ENCODE results near the gene H6PD. TPM values are rescaled to one million over a fixed set of nuclear protein-coding genes. Genes with fewer than 3 reads are reported as not detected.

H6PD gene
- total and polyA plus RNA-seq, 9 of the 15 experiments (the other 6 are each of a cell fraction or from before 2014, with no cell fraction given): 0.04 to 2.5 (median 0.95) TPM

DNA sequence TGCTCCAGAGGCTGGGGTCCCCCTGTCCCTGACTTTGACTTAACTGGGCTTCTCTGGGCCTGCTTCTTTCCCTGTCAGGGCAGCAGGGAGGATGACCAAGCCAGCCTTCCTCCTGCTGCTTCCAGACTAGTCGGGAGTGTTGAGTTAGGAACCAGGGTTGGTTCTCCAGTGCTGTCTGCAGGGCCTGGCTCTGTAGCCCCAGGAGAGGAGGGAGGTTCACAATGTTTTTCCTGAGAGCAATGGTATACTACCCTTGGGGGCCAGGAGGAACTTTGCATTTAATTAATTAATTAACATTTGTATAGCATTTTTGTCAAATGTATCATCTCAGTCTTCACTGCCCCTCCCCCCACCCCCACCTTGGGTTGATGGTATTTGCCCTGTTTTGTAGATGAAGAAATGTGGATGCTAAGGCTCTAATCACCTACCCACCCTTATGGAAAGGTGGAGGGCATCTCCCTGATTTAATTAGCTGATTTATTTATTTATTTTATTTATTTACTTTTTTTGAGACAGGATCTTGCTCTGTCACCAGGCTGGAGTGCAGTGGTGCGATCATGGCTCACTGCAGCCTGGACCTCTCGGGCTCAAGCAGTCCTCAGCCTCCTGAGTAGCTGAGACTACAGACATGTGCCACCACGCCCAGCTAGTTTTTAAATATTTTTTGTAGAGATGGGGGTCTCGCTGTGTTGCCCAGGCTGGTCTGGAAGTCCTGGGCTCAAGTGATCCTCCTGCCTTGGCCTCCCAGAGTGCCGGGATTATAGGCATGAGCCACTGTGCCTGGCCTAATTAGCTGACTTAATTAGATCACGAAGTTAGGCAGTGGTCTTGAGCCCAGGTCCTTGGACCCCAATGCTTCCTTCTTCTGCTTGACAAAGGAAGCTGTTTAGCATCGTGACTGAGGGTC is 6.6 kb downstream of the H6PD start (continued):
- TF ChIP-seq, protein P1, sequence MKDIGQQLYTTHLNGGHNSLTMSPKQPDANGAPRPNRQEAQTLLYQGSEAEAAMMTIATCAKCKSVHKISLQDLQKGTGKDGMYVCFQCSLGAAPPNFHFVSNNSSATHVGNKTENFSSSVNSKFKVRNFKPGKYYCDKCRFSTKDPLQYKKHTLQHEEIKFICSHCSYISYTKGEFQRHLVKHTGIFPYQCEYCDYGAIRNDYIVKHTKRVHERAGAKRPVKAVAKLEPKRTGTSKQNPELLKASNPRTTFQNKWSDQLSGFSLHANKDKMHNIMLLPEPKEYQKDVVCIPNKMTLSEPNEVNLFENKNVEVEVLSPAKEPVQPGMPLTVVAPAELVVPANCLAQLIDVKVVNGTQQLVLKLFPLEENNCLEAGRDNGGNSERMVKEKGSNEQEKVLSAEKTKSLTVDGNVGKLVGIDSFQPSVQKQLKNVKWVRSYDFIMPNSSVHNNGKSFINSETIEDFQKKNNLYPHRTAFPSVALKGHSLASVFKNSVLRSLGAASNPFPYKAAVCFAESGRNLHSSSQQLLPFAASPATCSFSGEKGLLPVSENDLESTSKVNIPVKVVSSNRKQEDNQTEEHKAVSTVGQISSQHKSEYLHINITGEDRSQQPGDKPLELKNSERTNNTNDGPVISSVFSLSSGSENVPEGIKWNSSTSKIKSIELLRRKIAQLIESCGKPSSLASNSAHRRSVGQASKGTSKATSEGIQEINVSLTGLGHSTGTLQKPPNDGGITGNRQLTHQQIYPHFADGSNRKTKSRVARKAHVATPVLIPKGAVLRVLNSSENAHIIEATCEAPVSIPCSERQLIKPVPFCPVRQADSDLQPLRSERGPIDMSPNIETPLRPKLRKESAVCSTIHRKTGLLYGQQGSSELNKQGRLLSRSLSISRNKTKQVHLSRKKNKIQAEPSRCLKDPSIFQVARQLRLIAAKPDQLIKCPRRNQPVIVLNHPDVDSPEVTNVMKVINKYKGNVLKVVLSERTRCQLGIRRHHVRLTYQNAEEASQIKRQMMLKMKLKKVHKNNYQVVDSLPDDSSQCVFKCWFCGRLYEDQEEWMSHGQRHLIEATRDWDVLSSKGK (CRISPR knock-in tag; IDR thresholded peaks at IDR 0.05): no peak
- TF ChIP-seq, protein P2, sequence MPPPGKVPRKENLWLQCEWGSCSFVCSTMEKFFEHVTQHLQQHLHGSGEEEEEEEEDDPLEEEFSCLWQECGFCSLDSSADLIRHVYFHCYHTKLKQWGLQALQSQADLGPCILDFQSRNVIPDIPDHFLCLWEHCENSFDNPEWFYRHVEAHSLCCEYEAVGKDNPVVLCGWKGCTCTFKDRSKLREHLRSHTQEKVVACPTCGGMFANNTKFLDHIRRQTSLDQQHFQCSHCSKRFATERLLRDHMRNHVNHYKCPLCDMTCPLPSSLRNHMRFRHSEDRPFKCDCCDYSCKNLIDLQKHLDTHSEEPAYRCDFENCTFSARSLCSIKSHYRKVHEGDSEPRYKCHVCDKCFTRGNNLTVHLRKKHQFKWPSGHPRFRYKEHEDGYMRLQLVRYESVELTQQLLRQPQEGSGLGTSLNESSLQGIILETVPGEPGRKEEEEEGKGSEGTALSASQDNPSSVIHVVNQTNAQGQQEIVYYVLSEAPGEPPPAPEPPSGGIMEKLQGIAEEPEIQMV (tag; conservative IDR thresholded peaks at IDR 0.05; ENCODE audit: low read depth): no peak

DNA sequence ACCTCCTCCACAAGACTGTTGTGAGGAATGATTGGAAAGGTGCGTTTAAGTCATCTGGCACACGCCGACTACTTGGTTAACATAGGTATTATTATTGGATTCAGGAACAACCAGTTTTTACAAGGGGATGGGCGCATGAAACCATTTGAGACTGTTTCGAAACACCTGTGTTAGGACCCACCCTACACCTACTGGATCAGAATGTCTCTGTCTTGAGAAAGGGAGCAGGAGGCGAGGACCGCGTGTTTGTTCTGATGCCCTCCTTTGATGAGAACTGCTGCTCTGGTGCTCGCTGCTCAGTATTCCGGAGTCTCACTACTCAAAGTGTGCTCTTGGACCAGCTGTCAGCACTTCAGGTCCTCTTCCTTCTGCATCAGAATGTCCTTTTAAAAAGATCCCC is 7.3 kb downstream of the H6PD start:
- H3K4me1 ChIP-seq (replicated peaks in 1 of 2; ENCODE audit: control insufficient read depth in 2 of 2, insufficient read depth in 2 of 2, low read length in 2 of 2): peaks cover 0 to 1% of the 10 kb centered on the region in 2 experiments; a peak in 2 of 5 replicates
- no peak overlapping the region for H3K4me3 ChIP-seq
- FAIRE-seq: no peak
- no peaks in the 10 kb centered on the region for H3K9me1 ChIP-seq (ENCODE audit: control insufficient read depth, insufficient read depth, low read length)
- ChIA-PET CTCF (ENCODE audit: low intra/inter-chr PET ratio) (no interaction called here), POLR2A (no interaction called here)
- H2AFZ ChIP-seq (ENCODE audit: low read depth, low read length): no peak overlapping the region
- 39% methylated on average over 10 of the region's 10 CpGs for WGBS (ENCODE audit: insufficient coverage, low coverage, missing lambda C conversion rate)
- H3K27me3 ChIP-seq (ENCODE audit: control insufficient read depth in 2 of 2, insufficient read depth in 2 of 2, low read length in 2 of 2): peaks cover 2 to 43% of the 10 kb centered on the region in 2 experiments; a peak in 4 of 5 replicates
- no peak for ATAC-seq
- in situ Hi-C loops (cut with MboI): no loop called here
- no peak for DNase-seq (ENCODE audit: extremely low read depth in 1 of 4, low spot score in 3 of 4)
- no peak overlapping the region for H3K27ac ChIP-seq (ENCODE audit: extremely low read depth, low read depth, low read length)
- no peak overlapping the region for H3K4me2 ChIP-seq (ENCODE audit: insufficient read depth, low read length)
- no peak overlapping the region for H3K9ac ChIP-seq (ENCODE audit: insufficient read depth in 1 of 2, low read depth in 2 of 2, low read length in 2 of 2)
- BruUV-seq (replicated peaks): no TSS peak
- no peaks in the 10 kb centered on the region for H3K79me2 ChIP-seq (ENCODE audit: control insufficient read depth, insufficient read depth, low read length)
- intact Hi-C loops (cut with micrococcal nuclease): no loop called here
- no peaks in the 10 kb centered on the region for H3K36me3 ChIP-seq (ENCODE audit: control insufficient read depth, insufficient read depth, low read length)
- H4K20me1 ChIP-seq (replicated peaks; ENCODE audit: control insufficient read depth, insufficient read depth, low read length): 0 out of 2 replicates have a peak, but pooled peaks cover 10% of the 10 kb centered on the region
- no peaks in the 10 kb centered on the region for H3K9me3 ChIP-seq (replicated peaks; ENCODE audit: control insufficient read depth, insufficient read depth, low read depth, low read length)
- TF ChIP-seq NCOR1 (IDR thresholded peaks at IDR 0.05) (no peak), ZZZ3 (IDR thresholded peaks at IDR 0.05) (no peak), SMAD1 (IDR thresholded peaks at IDR 0.05; ENCODE audit: low read depth, low read length, partially characterized antibody) (no peak), SRSF9 (IDR thresholded peaks at IDR 0.05; ENCODE audit: borderline replicate concordance, low read depth, low read length) (no peak), ZNF644 (tag; IDR thresholded peaks at IDR 0.05; ENCODE audit: low read depth) (no peak), ETV1 (tag; conservative IDR thresholded peaks at IDR 0.05; ENCODE audit: low read depth) (no peak), KAT7 (CRISPR knock-in tag; IDR thresholded peaks at IDR 0.05; ENCODE audit: borderline replicate concordance) (no peak), FOXJ3 (CRISPR knock-in tag; IDR thresholded peaks at IDR 0.05) (no peak)
- TF ChIP-seq, protein P3, sequence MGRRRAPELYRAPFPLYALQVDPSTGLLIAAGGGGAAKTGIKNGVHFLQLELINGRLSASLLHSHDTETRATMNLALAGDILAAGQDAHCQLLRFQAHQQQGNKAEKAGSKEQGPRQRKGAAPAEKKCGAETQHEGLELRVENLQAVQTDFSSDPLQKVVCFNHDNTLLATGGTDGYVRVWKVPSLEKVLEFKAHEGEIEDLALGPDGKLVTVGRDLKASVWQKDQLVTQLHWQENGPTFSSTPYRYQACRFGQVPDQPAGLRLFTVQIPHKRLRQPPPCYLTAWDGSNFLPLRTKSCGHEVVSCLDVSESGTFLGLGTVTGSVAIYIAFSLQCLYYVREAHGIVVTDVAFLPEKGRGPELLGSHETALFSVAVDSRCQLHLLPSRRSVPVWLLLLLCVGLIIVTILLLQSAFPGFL (CRISPR knock-in tag; IDR thresholded peaks at IDR 0.05): no peak
- TF ChIP-seq, protein P4, sequence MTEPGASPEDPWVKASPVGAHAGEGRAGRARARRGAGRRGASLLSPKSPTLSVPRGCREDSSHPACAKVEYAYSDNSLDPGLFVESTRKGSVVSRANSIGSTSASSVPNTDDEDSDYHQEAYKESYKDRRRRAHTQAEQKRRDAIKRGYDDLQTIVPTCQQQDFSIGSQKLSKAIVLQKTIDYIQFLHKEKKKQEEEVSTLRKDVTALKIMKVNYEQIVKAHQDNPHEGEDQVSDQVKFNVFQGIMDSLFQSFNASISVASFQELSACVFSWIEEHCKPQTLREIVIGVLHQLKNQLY (CRISPR knock-in tag; conservative IDR thresholded peaks at IDR 0.05): no peak
